Measurements from ENCODE around the gene BRSK2.
"Not testable (repeated sequence)": the region's sequence is repeated elsewhere in the genome, so short reads cannot be mapped to it uniquely, and the experiment has no call there.

BRSK2 gene

GRCh38 chr11:1509626-1510255 is 120.0 kb downstream of the BRSK2 start:
- DNase-seq (ENCODE audit: low read depth in 2 of 2, low spot score in 1 of 2): no peak

- not testable (repeated sequence) for DNase-seq (ENCODE audit: low read depth in 2 of 2, low spot score in 1 of 2)
Measured at GRCh38 chr11:1510351-1510750, 120.6 kb downstream of the BRSK2 start.

GRCh38 chr11:1510928-1511327 is 121.2 kb downstream of the BRSK2 start:
- no peak for DNase-seq (ENCODE audit: low read depth in 2 of 2, low spot score in 1 of 2)

- DNase-seq (ENCODE audit: low read depth in 2 of 2, low spot score in 1 of 2): no peak
Measured at GRCh38 chr11:1511937-1512496, 122.3 kb downstream of the BRSK2 start.

Measured in stimulated activated CD8-positive, alpha-beta memory T cell treated with anti-CD3 and anti-CD28 coated beads, Interleukin-4, amount 100 ng/mL, for 1 hour (primary cell).